Panc1 (cell line): ENCODE data around the gene HSP90AA1. TPM values are rescaled to one million over a fixed set of nuclear protein-coding genes. Genes with fewer than 3 reads are reported as not detected.

ENCODE experiments used
- ATAC-seq: fragments of 200-7000 bp; cut with Tn5 transposase; 2 replicates; pipeline ENCODE4 v1.9.1; 2020; ENCODE audit warnings: mild to moderate bottlenecking, moderate library complexity
- BruUV-seq: library from RNA; stranded (reverse); fragments of 400-500 nt; replicated peaks from 2 replicates; lab custom pipeline; 2021; lab: Mats Ljungman, UMichigan
- CTCF ChIA-PET: fragments of 300-600 bp; sonication (Branson Sonifier 250); formaldehyde crosslinking; loops from one replicate; lab custom pipeline; 2022; ENCODE audit warnings: antibody characterized with exemption; lab: Charles Lee
- POLR2A ChIA-PET: fragments of 300-600 bp; sonication (Branson Sonifier 250); formaldehyde crosslinking; loops from one replicate; lab custom pipeline; 2022; ENCODE audit warnings: antibody characterized with exemption; lab: Charles Lee
- DNase-seq: peaks from one replicate; pipeline ENCODE4 v3.0.0-alpha.2; 2010; ENCODE audit warnings: low read depth, low spot score
- H3K27ac ChIP-seq: 2 replicates; pipeline ENCODE4 v1.5.1; 2011; ENCODE audit warnings: mild to moderate bottlenecking, low read length, inconsistent platforms
- H3K27me3 ChIP-seq: fragments of 200-500 bp; sonication (Bioruptor generic); 2 replicates; pipeline ENCODE4 v1.6.0; 2014; ENCODE audit warnings: low read length, inconsistent platforms; ENCODE audit not compliant: control insufficient read depth, insufficient read depth
- H3K36me3 ChIP-seq: fragments of 200-500 bp; sonication (Bioruptor generic); 2 replicates; pipeline ENCODE4 v1.5.1; 2014; ENCODE audit warnings: inconsistent platforms, mild to moderate bottlenecking, low read length, moderate library complexity; ENCODE audit not compliant: control insufficient read depth, insufficient read depth
- H3K4me1 ChIP-seq: 2 replicates; pipeline ENCODE4 v1.5.1; 2011; ENCODE audit warnings: inconsistent platforms, mild to moderate bottlenecking, low read length, moderate library complexity; ENCODE audit not compliant: control insufficient read depth, insufficient read depth
- H3K4me3 ChIP-seq, 2 experiments: 2 replicates each; pipeline ENCODE4 v1.5.1; 2011 to 2012; ENCODE audit warnings: low read depth in 2 of 2, low read length in 2 of 2, mild to moderate bottlenecking in 2 of 2, inconsistent platforms in 1 of 2, moderate library complexity in 1 of 2
- H3K9me3 ChIP-seq: fragments of 200-500 bp; sonication (Bioruptor generic); 2 replicates; pipeline ENCODE4 v1.5.1; 2014; ENCODE audit warnings: low read depth, mild to moderate bottlenecking, inconsistent platforms, low read length, moderate library complexity; ENCODE audit not compliant: control insufficient read depth, insufficient read depth
- POLR2AphosphoS5 ChIP-seq: IDR thresholded peaks from 2 replicates; pipeline ENCODE4 v1.6.1; 2012; ENCODE audit warnings: mild to moderate bottlenecking, low read depth, low read length, moderate library complexity
- REST ChIP-seq, 2 experiments: IDR thresholded peaks; 2 replicates each; pipeline ENCODE4 v1.6.1; 2011 to 2012; ENCODE audit warnings: low read depth in 2 of 2, control low read depth in 1 of 2, low read length in 1 of 2, mild to moderate bottlenecking in 1 of 2, moderate library complexity in 1 of 2; ENCODE audit not compliant: insufficient read depth in 1 of 2
- SIN3A ChIP-seq: IDR thresholded peaks from 2 replicates; pipeline ENCODE4 v1.6.1; 2012; ENCODE audit warnings: low read depth, mild to moderate bottlenecking, low read length, moderate library complexity, borderline replicate concordance; ENCODE audit not compliant: insufficient read depth
- TCF7L2 ChIP-seq: IDR thresholded peaks from 2 replicates; pipeline ENCODE4 v1.6.1; 2011; ENCODE audit warnings: mild to moderate bottlenecking, low read depth, low read length, inconsistent platforms
- in situ Hi-C: cut with HindIII; loops from 2 replicates; pipeline ENCODE4 v1.10.0; 2016; ENCODE audit warnings: low sequenced_read_pairs, low pct_unique_long_range_greater_than_20kb
- intact Hi-C: fragments of 100-400 bp; cut with micrococcal nuclease; formaldehyde crosslinking; loops from one replicate; pipeline ENCODE4 v1.10.0; 2022; ENCODE audit not compliant: unreplicated experiment
- total RNA-seq: library from RNA; stranded (reverse); gene quantifications from one replicate; pipeline ENCODE4 v1.2.1, GENCODE V29; 2021; ENCODE audit not compliant: unreplicated experiment
- TF ChIP-seq, protein P1 (sequence below): fragments of 450-650 bp; IDR thresholded peaks from 2 replicates; pipeline ENCODE4 v1.5.1; 2017; ENCODE audit warnings: mild to moderate bottlenecking

HSP90AA1 gene
- total RNA-seq, 1 experiment from 2014 or later, result 383 TPM

GRCh38 chr14:102094101-102094500, 7.3 kb upstream of the HSP90AA1 start:
- intact Hi-C loops (no loop called here), in situ Hi-C loops (no loop called here)
- no TSS peak for BruUV-seq
- no peak overlapping the region for H3K4me3 ChIP-seq
- ATAC-seq (no peak), DNase-seq (no peak)
- H3K27ac ChIP-seq, result no peak overlapping the region
- TF ChIP-seq POLR2AphosphoS5, result no peak
- TF ChIP-seq, protein P1, sequence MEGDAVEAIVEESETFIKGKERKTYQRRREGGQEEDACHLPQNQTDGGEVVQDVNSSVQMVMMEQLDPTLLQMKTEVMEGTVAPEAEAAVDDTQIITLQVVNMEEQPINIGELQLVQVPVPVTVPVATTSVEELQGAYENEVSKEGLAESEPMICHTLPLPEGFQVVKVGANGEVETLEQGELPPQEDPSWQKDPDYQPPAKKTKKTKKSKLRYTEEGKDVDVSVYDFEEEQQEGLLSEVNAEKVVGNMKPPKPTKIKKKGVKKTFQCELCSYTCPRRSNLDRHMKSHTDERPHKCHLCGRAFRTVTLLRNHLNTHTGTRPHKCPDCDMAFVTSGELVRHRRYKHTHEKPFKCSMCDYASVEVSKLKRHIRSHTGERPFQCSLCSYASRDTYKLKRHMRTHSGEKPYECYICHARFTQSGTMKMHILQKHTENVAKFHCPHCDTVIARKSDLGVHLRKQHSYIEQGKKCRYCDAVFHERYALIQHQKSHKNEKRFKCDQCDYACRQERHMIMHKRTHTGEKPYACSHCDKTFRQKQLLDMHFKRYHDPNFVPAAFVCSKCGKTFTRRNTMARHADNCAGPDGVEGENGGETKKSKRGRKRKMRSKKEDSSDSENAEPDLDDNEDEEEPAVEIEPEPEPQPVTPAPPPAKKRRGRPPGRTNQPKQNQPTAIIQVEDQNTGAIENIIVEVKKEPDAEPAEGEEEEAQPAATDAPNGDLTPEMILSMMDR, result no peak
- no peak for TF ChIP-seq REST (IDR thresholded peaks at IDR 0.05; ENCODE audit: insufficient read depth in 1 of 2, low read depth in 2 of 2, low read length in 1 of 2)
- TF ChIP-seq TCF7L2, result no peak
- no peak for TF ChIP-seq SIN3A
- CTCF ChIA-PET, result no interaction called here
- H3K4me1 ChIP-seq, result peaks cover 4% of the 10 kb centered on the region
- H3K36me3 ChIP-seq, result no peaks in the 10 kb centered on the region
- POLR2A ChIA-PET, result no interaction called here
- no peaks in the 10 kb centered on the region for H3K27me3 ChIP-seq
- no peaks in the 10 kb centered on the region for H3K9me3 ChIP-seq

- intact Hi-C loops, result no loop called here
- Histone ChIP-seq H3K27me3 (no peaks in the 10 kb centered on the region), H3K36me3 (no peaks in the 10 kb centered on the region), H3K4me1 (peaks cover 12% of the 10 kb centered on the region), H3K4me3 (no peak overlapping the region), H3K9me3 (no peaks in the 10 kb centered on the region), H3K27ac (no peak overlapping the region)
- no peak for ATAC-seq
- ChIA-PET CTCF (no interaction called here), POLR2A (interaction anchor here (0.6 to 0.7 kb wide), 2 partner anchors 32 to 50 kb away, joined by 4 to 5 read pairs; no protein-coding TSS in a partner anchor)
- DNase-seq, result no peak
- TF ChIP-seq SIN3A, result no peak
- TF ChIP-seq TCF7L2, result no peak
- TF ChIP-seq REST (IDR thresholded peaks at IDR 0.05; ENCODE audit: insufficient read depth in 1 of 2, low read depth in 2 of 2, low read length in 1 of 2), result no peak
- TF ChIP-seq POLR2AphosphoS5, result no peak
- TF ChIP-seq, protein P1, result no peak
- in situ Hi-C loops, result no loop called here
- BruUV-seq, result no TSS peak
These were observed 6.0 kb upstream of the HSP90AA1 start for GRCh38 chr14:102092806-102093205.
